HAP-1 (cell line): ENCODE measurements around the gene OR2V1.
"Not testable (repeated sequence)": the region's sequence is repeated elsewhere in the genome, so short reads cannot be mapped to it uniquely, and the experiment has no call there.

Experiments used
- DNase-seq, 2 experiments: peaks; one replicate each; pipeline ENCODE4 v3.0.0-alpha.2; 2016 to 2020; ENCODE audit warnings: low spot score in 2 of 2
- H3K27me3 ChIP-seq: fragments of 250-450 bp; sonication (Bioruptor Pico); 2 replicates; pipeline ENCODE4 v1.5.1; 2020; ENCODE audit warnings: low read depth, mild to moderate bottlenecking, moderate library complexity
- H3K36me3 ChIP-seq: fragments of 250-450 bp; sonication (Bioruptor Pico); replicated peaks from 2 replicates; pipeline ENCODE4 v1.5.1; 2020; ENCODE audit warnings: mild to moderate bottlenecking
- H3K4me1 ChIP-seq: fragments of 250-450 bp; sonication (Bioruptor Pico); 2 replicates; pipeline ENCODE4 v1.5.1; 2020; ENCODE audit warnings: mild to moderate bottlenecking
- H3K4me3 ChIP-seq: fragments of 250-450 bp; sonication (Bioruptor Pico); 2 replicates; pipeline ENCODE4 v1.5.1; 2020; ENCODE audit warnings: mild to moderate bottlenecking, moderate library complexity
- H3K9me3 ChIP-seq: fragments of 250-450 bp; sonication (Bioruptor Pico); 2 replicates; pipeline ENCODE4 v1.5.1; 2020; ENCODE audit warnings: mild to moderate bottlenecking, moderate library complexity
- in situ Hi-C: fragments of 300-500 bp; cut with MboI; formaldehyde crosslinking; loops from 3 replicates; pipeline ENCODE4 v1.14.3; 2020; ENCODE audit warnings: low sequenced_read_pairs, inconsistent platforms, mixed read lengths

The OR2V1 gene

GRCh38 chr5:181129601-181130000 is 1.4 kb downstream of the OR2V1 start:
- Histone ChIP-seq H3K4me3 (no peak overlapping the region), H3K36me3 (no peaks in the 10 kb centered on the region), H3K27me3 (peaks cover 19% of the 10 kb centered on the region), H3K9me3 (no peaks in the 10 kb centered on the region), H3K4me1 (no peaks in the 10 kb centered on the region)
- no peak for DNase-seq
- in situ Hi-C loops: no loop called here

GRCh38 chr5:181127907-181128626 is 2.9 kb downstream of the OR2V1 start:
- in situ Hi-C loops: no loop called here
- Histone ChIP-seq H3K9me3 (no peaks in the 10 kb centered on the region), H3K4me1 (no peaks in the 10 kb centered on the region), H3K36me3 (no peaks in the 10 kb centered on the region), H3K27me3 (peaks cover 16% of the 10 kb centered on the region), H3K4me3 (no peak overlapping the region)
- DNase-seq: no peak

GRCh38 chr5:181127456-181127855 is 3.5 kb downstream of the OR2V1 start:
- Histone ChIP-seq H3K4me3 (no peak overlapping the region), H3K36me3 (no peaks in the 10 kb centered on the region), H3K27me3 (peaks cover 16% of the 10 kb centered on the region), H3K4me1 (no peaks in the 10 kb centered on the region), H3K9me3 (no peaks in the 10 kb centered on the region)
- DNase-seq: no peak
- in situ Hi-C loops: no loop called here

GRCh38 chr5:181126841-181127240 is 4.1 kb downstream of the OR2V1 start:
- in situ Hi-C loops: no loop called here
- no peak for DNase-seq
- no peaks in the 10 kb centered on the region for H3K9me3 ChIP-seq
- H3K27me3 ChIP-seq: peaks cover 14% of the 10 kb centered on the region
- H3K4me1 ChIP-seq: no peaks in the 10 kb centered on the region
- H3K36me3 ChIP-seq: no peaks in the 10 kb centered on the region
- H3K4me3 ChIP-seq: no peak overlapping the region

GRCh38 chr5:181124526-181124925 is 6.4 kb downstream of the OR2V1 start:
- in situ Hi-C loops: no loop called here
- Histone ChIP-seq H3K9me3 (no peaks in the 10 kb centered on the region), H3K4me1 (no peaks in the 10 kb centered on the region), H3K4me3 (no peak overlapping the region), H3K27me3 (peaks cover 13% of the 10 kb centered on the region), H3K36me3 (no peaks in the 10 kb centered on the region)
- DNase-seq: no peak

GRCh38 chr5:181121675-181122561 is 9.1 kb downstream of the OR2V1 start:
- H3K4me1 ChIP-seq: no peaks in the 10 kb centered on the region
- in situ Hi-C loops: no loop called here
- H3K36me3 ChIP-seq: no peaks in the 10 kb centered on the region
- no peak for DNase-seq
- no peaks in the 10 kb centered on the region for H3K9me3 ChIP-seq
- H3K4me3 ChIP-seq: no peak overlapping the region
- peaks cover 10% of the 10 kb centered on the region for H3K27me3 ChIP-seq

- Histone ChIP-seq H3K4me3 (no peak overlapping the region), H3K9me3 (no peaks in the 10 kb centered on the region), H3K36me3 (no peaks in the 10 kb centered on the region), H3K27me3 (peaks cover 10% of the 10 kb centered on the region), H3K4me1 (no peaks in the 10 kb centered on the region)
- in situ Hi-C loops: no loop called here
- DNase-seq: no peak
Measured at GRCh38 chr5:181120761-181121160, 10.2 kb downstream of the OR2V1 start.

GRCh38 chr5:181120306-181120705 is 10.7 kb downstream of the OR2V1 start:
- Histone ChIP-seq H3K27me3 (peaks cover 10% of the 10 kb centered on the region), H3K9me3 (no peaks in the 10 kb centered on the region), H3K4me1 (no peaks in the 10 kb centered on the region), H3K4me3 (no peak overlapping the region), H3K36me3 (no peaks in the 10 kb centered on the region)
- no peak for DNase-seq
- in situ Hi-C loops: no loop called here

GRCh38 chr5:181119105-181119504 is 11.9 kb downstream of the OR2V1 start:
- in situ Hi-C loops: no loop called here
- Histone ChIP-seq H3K4me3 (no peak overlapping the region), H3K27me3 (peaks cover 10% of the 10 kb centered on the region), H3K4me1 (no peaks in the 10 kb centered on the region), H3K9me3 (no peaks in the 10 kb centered on the region), H3K36me3 (no peaks in the 10 kb centered on the region)
- no peak for DNase-seq

GRCh38 chr5:181118369-181118768 is 12.6 kb downstream of the OR2V1 start:
- H3K4me3 ChIP-seq: no peak overlapping the region
- no peaks in the 10 kb centered on the region for H3K4me1 ChIP-seq
- no peaks in the 10 kb centered on the region for H3K36me3 ChIP-seq
- no peak for DNase-seq
- no peaks in the 10 kb centered on the region for H3K9me3 ChIP-seq
- in situ Hi-C loops: no loop called here
- peaks cover 10% of the 10 kb centered on the region for H3K27me3 ChIP-seq

GRCh38 chr5:181114844-181115778 is 15.9 kb downstream of the OR2V1 start:
- Histone ChIP-seq H3K9me3 (no peaks in the 10 kb centered on the region), H3K36me3 (no peaks in the 10 kb centered on the region), H3K27me3 (peaks cover 4% of the 10 kb centered on the region), H3K4me1 (no peaks in the 10 kb centered on the region), H3K4me3 (no peak overlapping the region)
- in situ Hi-C loops: no loop called here
- DNase-seq: no peak

- Histone ChIP-seq H3K4me1 (no peaks in the 10 kb centered on the region), H3K27me3 (no peaks in the 10 kb centered on the region; the same call in 1 of the 2 replicates), H3K4me3 (no peak overlapping the region), H3K9me3 (no peaks in the 10 kb centered on the region), H3K36me3 (no peaks in the 10 kb centered on the region)
- in situ Hi-C loops: no loop called here
- DNase-seq: no peak
Measured at GRCh38 chr5:181114284-181114843, 16.6 kb downstream of the OR2V1 start.

- H3K4me1 ChIP-seq, H3K9me3 ChIP-seq, in situ Hi-C loops, H3K4me3 ChIP-seq, DNase-seq, H3K27me3 ChIP-seq, H3K36me3 ChIP-seq: not testable (repeated sequence)
Measured at GRCh38 chr5:181113572-181113971, 17.4 kb downstream of the OR2V1 start.
